ENCODE results near the gene SAMD10. TPM values are rescaled to one million over a fixed set of nuclear protein-coding genes. Genes with fewer than 3 reads are reported as not detected.

SAMD10 gene
- total and polyA plus RNA-seq, 7 experiments from 2014 or later, result 10.2 to 37.8 (median 14.2) TPM

DNA sequence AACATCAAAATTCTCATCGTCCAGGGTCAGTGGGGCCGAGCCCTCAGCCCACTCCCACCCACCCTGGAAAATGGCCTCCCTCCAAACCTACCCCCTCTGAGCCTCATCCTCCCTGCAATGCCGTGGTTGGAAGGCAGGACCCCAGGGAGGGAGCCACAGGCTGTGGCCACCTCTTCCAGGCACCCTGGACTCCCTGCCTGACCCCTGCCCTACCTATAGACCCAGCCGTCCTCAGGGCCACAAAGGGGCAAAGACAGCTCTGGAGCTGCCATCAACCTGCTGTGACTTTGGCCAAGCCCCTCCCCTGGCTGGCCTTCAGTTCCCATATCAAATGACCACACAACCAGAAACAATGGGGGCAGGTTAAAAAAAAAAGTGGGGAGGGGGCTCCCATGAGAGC lies 21.0 kb downstream of the SAMD10 start:
- no peak for DNase-seq
- Mint-ChIP-seq H3K4me3 (peak overlapping the region in 5 of 10 donors; percentile 12 to 50 (median 23)), H3K27me3 (no peaks in the 10 kb centered on the region)

DNA sequence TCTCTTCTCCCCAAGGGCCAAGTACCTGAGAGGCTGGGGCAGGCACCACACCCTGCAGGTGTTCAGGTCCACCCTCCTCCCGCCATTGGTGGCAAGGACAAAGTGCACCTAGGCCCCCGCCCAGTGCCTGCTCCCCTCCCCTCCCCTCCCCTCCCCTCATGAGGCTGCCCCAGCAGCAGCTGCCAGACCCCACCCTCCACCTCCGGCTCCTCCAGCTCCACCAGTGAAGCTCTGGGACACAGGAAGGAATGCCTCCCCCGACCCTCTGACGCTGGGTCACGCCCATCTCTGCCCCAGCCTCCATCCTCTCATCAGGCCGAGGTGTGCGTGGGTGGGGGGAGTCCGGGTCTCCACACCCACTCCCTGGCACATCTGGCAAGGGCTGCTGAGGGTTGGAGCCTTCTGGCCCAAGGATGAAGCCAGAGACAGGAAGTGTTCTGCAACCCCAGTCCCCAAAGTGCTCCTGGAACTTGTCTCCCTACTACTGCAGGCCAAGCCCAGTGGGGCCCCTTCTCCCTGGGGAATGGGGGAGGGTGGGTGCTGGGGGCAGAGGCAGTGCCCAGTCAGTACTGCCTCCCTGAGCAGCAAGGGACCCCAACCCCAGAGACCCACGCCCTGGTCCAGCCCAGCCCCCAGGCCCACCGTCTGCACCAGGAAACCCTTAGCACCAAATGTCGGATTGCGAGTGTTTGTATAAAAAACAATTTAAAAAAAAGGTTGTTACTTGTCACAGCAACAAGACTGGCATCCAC lies 21.6 kb downstream of the SAMD10 start:
- DNase-seq (peak in 1 of 9 donors; percentile 70), ATAC-seq (no peak)
- Mint-ChIP-seq H3K36me3 (peaks cover 0 to 10% (median 0%) of the 10 kb centered on the region in 5 donors), H3K9me3 (peaks cover 0 to 2% (median 0%) of the 10 kb centered on the region in 11 donors), H3K4me1 (peaks cover 19 to 32% (median 27%) of the 10 kb centered on the region in 7 donors), H3K4me3 (peak overlapping the region in 5 of 10 donors; percentile 22 to 87 (median 85)), H3K27ac (peak overlapping the region in 6 of 9 donors; percentile 28 to 86 (median 71)), H3K27me3 (no peaks in the 10 kb centered on the region)
- intact Hi-C loops (cut with micrococcal nuclease), result loop anchor here (1.0 to 5.0 kb wide), 9 partner anchors 11 to 741 kb away; partner anchors contain the start of genes YTHDF1 (in 2 of the 2), ARFRP1 (in 1 of the 2), C20orf204 (in 1 of the 2) and GMEB2 (in 1 of the 2)
- Histone ChIP-seq H3K36me3 (ENCODE audit: control insufficient read depth in 2 of 3, insufficient read depth in 3 of 3, low read length in 3 of 3) (peaks cover 0 to 48% (median 0%) of the 10 kb centered on the region in 3 experiments), H3K27me3 (ENCODE audit: control insufficient read depth in 2 of 2, insufficient read depth in 2 of 2, low read length in 2 of 2) (no peaks in the 10 kb centered on the region), H3K27ac (ENCODE audit: low read depth, low read length) (peak overlapping the region; percentile 70), H3K4me3 (ENCODE audit: low read length) (no peak overlapping the region), H3K9me3 (ENCODE audit: control insufficient read depth in 2 of 3, low read length in 3 of 3) (no peaks in the 10 kb centered on the region), H3K4me1 (ENCODE audit: control insufficient read depth in 2 of 2, insufficient read depth in 2 of 2, low read length in 2 of 2) (peaks cover 18 to 26% of the 10 kb centered on the region in 2 donors)
- ChIA-PET POLR2A (interaction anchor here (1.1 to 2.7 kb wide), 5 partner anchors 10 to 105 kb away, joined by 4 to 21 read pairs (median 12); partner anchors contain the start of genes SAMD10, TCEA2 and TPD52L2), CTCF (interaction anchor here (0.5 to 2.3 kb wide), 2 partner anchors 16 to 86 kb away, joined by 3 to 8 read pairs; no protein-coding TSS in a partner anchor)

More for the DNA sequence above, 21.0 kb downstream of the SAMD10 start:
- Histone ChIP-seq H3K4me1 (ENCODE audit: control insufficient read depth in 2 of 2, insufficient read depth in 2 of 2, low read length in 2 of 2) (peaks cover 18 to 26% of the 10 kb centered on the region in 2 donors), H3K27me3 (ENCODE audit: control insufficient read depth in 2 of 2, insufficient read depth in 2 of 2, low read length in 2 of 2) (no peaks in the 10 kb centered on the region), H3K27ac (ENCODE audit: low read depth, low read length) (no peak overlapping the region), H3K36me3 (ENCODE audit: control insufficient read depth in 2 of 3, insufficient read depth in 3 of 3, low read length in 3 of 3) (peaks cover 0 to 54% (median 0%) of the 10 kb centered on the region in 3 experiments), H3K9me3 (ENCODE audit: control insufficient read depth in 2 of 3, low read length in 3 of 3) (no peaks in the 10 kb centered on the region), H3K4me3 (ENCODE audit: low read length) (no peak overlapping the region)
- CTCF ChIA-PET, result interaction anchor here (2.3 kb wide), 1 partner anchor 15 kb away, joined by 8 read pairs; no protein-coding TSS in a partner anchor
- POLR2A ChIA-PET, result interaction anchor here (1.2 to 1.9 kb wide), 2 partner anchors 10 to 15 kb away, joined by 4 to 7 read pairs; no protein-coding TSS in a partner anchor
- peaks cover 17 to 29% (median 23%) of the 10 kb centered on the region in 7 donors for H3K4me1 Mint-ChIP-seq
- no peak for ATAC-seq
- intact Hi-C loops (cut with micrococcal nuclease), result loop anchor here in 1 of 2 donors (5.0 kb wide), 4 partner anchors 79 to 741 kb away; partner anchors contain the start of genes C20orf204, GMEB2, PTK6 and YTHDF1
- peaks cover 0 to 2% (median 0%) of the 10 kb centered on the region in 11 donors for H3K9me3 Mint-ChIP-seq
- peak overlapping the region in 4 of 9 donors; percentile 28 to 76 (median 42) for H3K27ac Mint-ChIP-seq
- H3K36me3 Mint-ChIP-seq, result peaks cover 0 to 12% (median 0%) of the 10 kb centered on the region in 5 donors

GRCh38 chr20:63957004-63957689 lies 22.3 kb downstream of the SAMD10 start:
- POLR2A ChIA-PET, result interaction anchor here (1.0 to 2.7 kb wide), 12 partner anchors 10 to 299 kb away, joined by 3 to 21 read pairs (median 4); partner anchors contain the start of genes RTEL1, SAMD10, TCEA2 and TPD52L2
- H3K36me3 ChIP-seq (ENCODE audit: control insufficient read depth in 2 of 3, insufficient read depth in 3 of 3, low read length in 3 of 3), result peaks cover 0 to 46% (median 0%) of the 10 kb centered on the region in 3 experiments
- peak overlapping the region; percentile 62 for H3K4me3 ChIP-seq (ENCODE audit: low read length)
- peak; percentile 3 for ATAC-seq
- Mint-ChIP-seq H3K36me3 (peaks cover 0 to 7% (median 0%) of the 10 kb centered on the region in 5 donors), H3K4me1 (peaks cover 19 to 37% (median 27%) of the 10 kb centered on the region in 7 donors), H3K27ac (peak overlapping the region in 8 of 9 donors; percentile 36 to 86 (median 71)), H3K4me3 (peak overlapping the region; percentile 59 to 87 (median 84)), H3K9me3 (peaks cover 0 to 4% (median 0%) of the 10 kb centered on the region in 11 donors), H3K27me3 (no peaks in the 10 kb centered on the region)
- peak overlapping the region; percentile 70 for H3K27ac ChIP-seq (ENCODE audit: low read depth, low read length)
- CTCF ChIA-PET, result interaction anchor here (0.5 to 2.3 kb wide), 3 partner anchors 16 to 102 kb away, joined by 3 to 8 read pairs (median 3); no protein-coding TSS in a partner anchor
- no peaks in the 10 kb centered on the region for H3K27me3 ChIP-seq (ENCODE audit: control insufficient read depth in 2 of 2, insufficient read depth in 2 of 2, low read length in 2 of 2)
- no peaks in the 10 kb centered on the region for H3K9me3 ChIP-seq (ENCODE audit: control insufficient read depth in 2 of 3, low read length in 3 of 3)
- peak in 2 of 9 donors; percentile 55 to 74 for DNase-seq
- peaks cover 18 to 26% of the 10 kb centered on the region in 2 donors for H3K4me1 ChIP-seq (ENCODE audit: control insufficient read depth in 2 of 2, insufficient read depth in 2 of 2, low read length in 2 of 2)
- intact Hi-C loops (cut with micrococcal nuclease), result loop anchor here (1.0 to 5.0 kb wide), 9 partner anchors 12 to 740 kb away; partner anchors contain the start of genes YTHDF1 (in 2 of the 2), ARFRP1 (in 1 of the 2), C20orf204 (in 1 of the 2) and GMEB2 (in 1 of the 2)

DNA sequence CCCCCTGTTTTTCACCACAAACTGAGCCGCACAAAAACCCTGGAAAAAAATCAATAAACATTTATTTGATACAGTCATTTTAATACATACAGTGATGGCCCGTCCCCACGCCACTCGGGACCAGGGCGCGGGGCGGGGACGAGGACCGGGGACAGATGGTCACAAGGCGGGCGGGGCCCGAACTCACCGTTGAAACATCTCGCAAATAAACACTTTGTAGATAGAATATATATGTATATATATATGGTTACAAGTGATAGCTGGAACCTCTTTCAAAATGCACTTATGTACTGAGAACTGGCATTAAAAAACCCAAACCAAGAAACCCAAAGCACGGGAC lies 22.8 kb downstream of the SAMD10 start:
- DNase-seq (no peak), ATAC-seq (peak; percentile 16)
- no peaks in the 10 kb centered on the region for H3K27me3 ChIP-seq (ENCODE audit: control insufficient read depth in 2 of 2, insufficient read depth in 2 of 2, low read length in 2 of 2)
- H3K4me3 ChIP-seq (ENCODE audit: low read length), result peak overlapping the region; percentile 62
- peaks cover 0 to 41% (median 0%) of the 10 kb centered on the region in 3 experiments for H3K36me3 ChIP-seq (ENCODE audit: control insufficient read depth in 2 of 3, insufficient read depth in 3 of 3, low read length in 3 of 3)
- H3K9me3 Mint-ChIP-seq, result peaks cover 0 to 4% (median 0%) of the 10 kb centered on the region in 11 donors
- H3K4me1 ChIP-seq (ENCODE audit: control insufficient read depth in 2 of 2, insufficient read depth in 2 of 2, low read length in 2 of 2), result peaks cover 18 to 26% of the 10 kb centered on the region in 2 donors
- H3K4me3 Mint-ChIP-seq, result peak overlapping the region; percentile 79 to 87 (median 86)
- POLR2A ChIA-PET, result interaction anchor here (0.9 to 2.7 kb wide), 14 partner anchors 11 to 298 kb away, joined by 3 to 21 read pairs (median 4); partner anchors contain the start of genes LIME1, RTEL1, SAMD10 and TCEA2
- H3K27me3 Mint-ChIP-seq, result no peaks in the 10 kb centered on the region
- peak overlapping the region; percentile 32 to 89 (median 80) for H3K27ac Mint-ChIP-seq
- intact Hi-C loops (cut with micrococcal nuclease), result loop anchor here (1.0 to 5.0 kb wide), 22 partner anchors 13 to 740 kb away; partner anchors contain the start of genes ARFRP1 (in 2 of the 2), GMEB2 (in 2 of the 2), TCEA2 (in 2 of the 2) and TPD52L2 (in 2 of the 2)
- H3K9me3 ChIP-seq (ENCODE audit: control insufficient read depth in 2 of 3, low read length in 3 of 3), result no peaks in the 10 kb centered on the region
- CTCF ChIA-PET, result interaction anchor here (1.0 to 1.2 kb wide), 2 partner anchors 17 to 103 kb away, joined by 3 read pairs; no protein-coding TSS in a partner anchor
- peak overlapping the region; percentile 70 for H3K27ac ChIP-seq (ENCODE audit: low read depth, low read length)
- peaks cover 0 to 7% (median 0%) of the 10 kb centered on the region in 5 donors for H3K36me3 Mint-ChIP-seq
- H3K4me1 Mint-ChIP-seq, result peaks cover 19 to 37% (median 27%) of the 10 kb centered on the region in 7 donors

DNA sequence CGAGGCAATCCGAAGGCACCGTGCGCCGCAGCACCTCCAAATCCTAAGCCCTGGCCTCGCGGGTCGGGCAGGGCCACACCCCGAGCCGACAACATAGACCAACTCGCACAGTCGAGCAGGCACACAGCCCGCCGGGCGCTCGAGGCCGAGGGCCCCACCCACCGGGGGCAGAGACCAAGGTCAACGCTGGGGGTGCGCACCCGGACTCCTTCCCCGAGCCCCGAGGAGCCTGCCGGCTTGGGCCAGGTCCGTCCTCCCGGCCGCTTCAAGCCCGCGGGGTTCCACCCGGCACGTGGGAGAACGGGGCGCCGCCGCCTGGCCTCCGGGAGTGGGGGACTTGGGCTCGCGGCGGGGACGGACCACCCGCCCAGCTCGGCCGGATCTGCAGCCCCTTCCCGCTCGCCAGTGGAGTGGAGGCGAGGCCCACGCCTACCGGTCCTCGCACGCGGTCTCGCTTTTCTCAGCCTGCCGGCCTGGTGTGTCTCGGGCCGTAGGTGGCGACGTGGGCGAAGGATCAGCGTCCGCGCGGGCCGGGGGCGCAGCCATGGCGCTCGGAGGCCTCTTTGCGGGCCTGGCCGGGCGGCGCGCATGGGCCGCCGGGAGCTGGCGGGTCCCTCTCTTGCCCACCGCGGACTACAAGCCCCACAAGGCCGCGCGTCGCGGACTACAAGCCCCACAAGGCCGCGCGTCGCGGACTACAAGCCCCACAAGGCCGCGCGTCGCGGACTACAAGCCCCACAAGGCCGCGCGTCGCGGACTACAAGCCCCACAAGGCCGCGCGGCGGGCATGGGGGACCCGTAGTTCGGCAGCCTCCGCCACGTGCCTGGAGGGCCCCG lies 23.4 kb downstream of the SAMD10 start, which contains the start of gene UCKL1:
UCKL1 (minus strand) TSS at position 590 of the 837 bp plus-strand sequence; CDS start at position 546, 44 bp downstream.
- peak within 1 kb of the TSS; percentile 79 to 87 (median 86) for H3K4me3 Mint-ChIP-seq
- intact Hi-C loops (cut with micrococcal nuclease), result loop anchor here (1.0 to 5.0 kb wide), 22 partner anchors 18 to 739 kb away; partner anchors contain the start of genes ARFRP1 (in 2 of the 2), GMEB2 (in 2 of the 2), TCEA2 (in 2 of the 2) and TPD52L2 (in 2 of the 2)
- peaks cover 19 to 37% (median 27%) of the 10 kb centered on the region in 7 donors for H3K4me1 Mint-ChIP-seq
- DNase-seq (peak; percentile 82 to 95 (median 93)), ATAC-seq (peak; percentile 91)
- ChIA-PET CTCF (interaction anchor here (0.7 to 1.2 kb wide), 3 partner anchors 17 to 103 kb away, joined by 3 to 4 read pairs (median 3); no protein-coding TSS in a partner anchor), POLR2A (interaction anchor here (0.9 to 2.7 kb wide), 14 partner anchors 11 to 298 kb away, joined by 3 to 21 read pairs (median 4); partner anchors contain the start of genes LIME1, RTEL1, SAMD10 and TCEA2)
- Histone ChIP-seq H3K4me1 (ENCODE audit: control insufficient read depth in 2 of 2, insufficient read depth in 2 of 2, low read length in 2 of 2) (peaks cover 18 to 26% of the 10 kb centered on the region in 2 donors), H3K27ac (ENCODE audit: low read depth, low read length) (peak within 1 kb of the TSS; percentile 93), H3K27me3 (ENCODE audit: control insufficient read depth in 2 of 2, insufficient read depth in 2 of 2, low read length in 2 of 2) (no peaks in the 10 kb centered on the region), H3K4me3 (ENCODE audit: low read length) (peak within 1 kb of the TSS; percentile 87), H3K9me3 (ENCODE audit: control insufficient read depth in 2 of 3, low read length in 3 of 3) (no peaks in the 10 kb centered on the region), H3K36me3 (ENCODE audit: control insufficient read depth in 2 of 3, insufficient read depth in 3 of 3, low read length in 3 of 3) (peaks cover 0 to 35% (median 0%) of the 10 kb centered on the region in 3 experiments)
- H3K27ac Mint-ChIP-seq, result peak within 1 kb of the TSS; percentile 32 to 89 (median 80)
- peaks cover 0 to 7% (median 0%) of the 10 kb centered on the region in 5 donors for H3K36me3 Mint-ChIP-seq
- peaks cover 0 to 4% (median 0%) of the 10 kb centered on the region in 11 donors for H3K9me3 Mint-ChIP-seq
- H3K27me3 Mint-ChIP-seq, result no peaks in the 10 kb centered on the region
